HepG2 (cell line): ENCODE data around the gene RARS1. TPM values are rescaled to one million over a fixed set of nuclear protein-coding genes. Genes with fewer than 3 reads are reported as not detected.

ENCODE experiments used
- ADNP ChIP-seq: sonication (generic); formaldehyde crosslinking; IDR thresholded peaks from 2 replicates; pipeline ENCODE4 v1.4.0; 2020; ENCODE audit warnings: missing genetic modification reagents
- ARHGAP35 ChIP-seq: sonication (generic); formaldehyde crosslinking; IDR thresholded peaks from 2 replicates; pipeline ENCODE4 v1.9.0; 2022; ENCODE audit warnings: mild to moderate bottlenecking, inconsistent platforms, moderate library complexity, missing genetic modification reagents, borderline replicate concordance
- ATRX ChIP-seq: sonication (generic); formaldehyde crosslinking; IDR thresholded peaks from 2 replicates; pipeline ENCODE4 v1.4.0; 2020; ENCODE audit warnings: missing genetic modification reagents, borderline replicate concordance
- CBFB ChIP-seq: sonication (generic); formaldehyde crosslinking; IDR thresholded peaks from 2 replicates; pipeline ENCODE4 v1.4.0; 2020; ENCODE audit warnings: missing genetic modification reagents
- FLYWCH1 ChIP-seq: sonication (generic); formaldehyde crosslinking; IDR thresholded peaks from 2 replicates; pipeline ENCODE4 v1.8.1; 2023; ENCODE audit warnings: mild to moderate bottlenecking, missing genetic modification reagents
- FOXC1 ChIP-seq: sonication (generic); formaldehyde crosslinking; IDR thresholded peaks from 2 replicates; pipeline ENCODE4 v1.8.0; 2022; ENCODE audit warnings: mild to moderate bottlenecking, missing genetic modification reagents, borderline replicate concordance
- TMF1 ChIP-seq: sonication (generic); formaldehyde crosslinking; IDR thresholded peaks from 2 replicates; pipeline ENCODE4 v1.8.1; 2022; ENCODE audit warnings: low read depth, missing genetic modification reagents
- TP53 ChIP-seq: sonication (generic); formaldehyde crosslinking; conservative IDR thresholded peaks from 2 replicates; pipeline ENCODE4 v1.4.0; 2020; ENCODE audit warnings: missing genetic modification reagents
- U2AF1 ChIP-seq: fragments of 200-400 bp; formaldehyde crosslinking; optimal IDR thresholded peaks from 2 replicates; pipeline ENCODE3; 2017; ENCODE audit warnings: mild to moderate bottlenecking, low read depth, low read length
- ZFP36L1 ChIP-seq: sonication (generic); formaldehyde crosslinking; IDR thresholded peaks from 2 replicates; pipeline ENCODE4 v1.8.0; 2022; ENCODE audit warnings: mild to moderate bottlenecking, missing genetic modification reagents, moderate library complexity
- ZMAT3 ChIP-seq: sonication (generic); formaldehyde crosslinking; conservative IDR thresholded peaks from 2 replicates; pipeline ENCODE4 v1.7.0; 2021; ENCODE audit warnings: missing genetic modification reagents
- ZNF468 ChIP-seq: sonication (generic); formaldehyde crosslinking; IDR thresholded peaks from 2 replicates; pipeline ENCODE4 v1.8.0; 2022; ENCODE audit warnings: mild to moderate bottlenecking, moderate library complexity, missing genetic modification reagents
- ZNF530 ChIP-seq: sonication (generic); formaldehyde crosslinking; IDR thresholded peaks from 2 replicates; pipeline ENCODE4 v1.5.0; 2020; ENCODE audit warnings: low read depth, mild to moderate bottlenecking, missing genetic modification reagents
- ZNF83 ChIP-seq: sonication (generic); formaldehyde crosslinking; IDR thresholded peaks from 2 replicates; pipeline ENCODE4 v1.4.0; 2020; ENCODE audit warnings: missing genetic modification reagents, mild to moderate bottlenecking, borderline replicate concordance
- polyA plus RNA-seq, 8 experiments: library from polyadenylated mRNA; depleted of rRNA in 3 of 8; stranded (reverse) in 7 of 8; unstranded in 1 of 8; fragments of >200 nt; fragmentation: Illumina TruSeq in 4 of 8; extraction: Trizol in 4 of 8; gene quantifications; 2 replicates each; pipeline versions ENCODE4 v1.2.1 to v1.2.3, GENCODE V29; 2011 to 2016; ENCODE audit warnings: low read depth in 4 of 8, missing spikeins in 1 of 8, mixed read lengths in 1 of 8; ENCODE audit not compliant: insufficient read depth in 1 of 8
- total RNA-seq, 5 experiments: library from RNA; depleted of rRNA; stranded (reverse); fragments of >200 nt; fragmentation: Illumina TruSeq; extraction: Trizol; gene quantifications; 2 replicates each; pipeline ENCODE4 v1.2.3, GENCODE V29; 2016; ENCODE audit warnings: low read depth in 1 of 5
- TF ChIP-seq, protein P1 (sequence below): sonication (generic); formaldehyde crosslinking; IDR thresholded peaks from 2 replicates; pipeline ENCODE4 v1.8.0; 2022; ENCODE audit warnings: mild to moderate bottlenecking, missing genetic modification reagents
- TF ChIP-seq, protein P2 (sequence below): IDR thresholded peaks from 2 replicates; pipeline ENCODE4 v1.6.1; 2016; ENCODE audit warnings: missing genetic modification reagents, missing compliant biosample characterization
- TF ChIP-seq, protein P3 (sequence below): sonication (generic); formaldehyde crosslinking; IDR thresholded peaks from 2 replicates; pipeline ENCODE4 v1.5.0; 2020; ENCODE audit warnings: mild to moderate bottlenecking, missing genetic modification reagents, moderate library complexity
- TF ChIP-seq, protein P4 (sequence below): sonication (generic); formaldehyde crosslinking; IDR thresholded peaks from 2 replicates; pipeline ENCODE4 v1.4.0; 2020; ENCODE audit warnings: missing genetic modification reagents
- TF ChIP-seq, protein P5 (sequence below): sonication (generic); formaldehyde crosslinking; IDR thresholded peaks from 2 replicates; pipeline ENCODE4 v1.5.1; 2020; ENCODE audit warnings: missing genetic modification reagents, mild to moderate bottlenecking, borderline replicate concordance
- TF ChIP-seq, protein P6 (sequence below): sonication (generic); formaldehyde crosslinking; IDR thresholded peaks from 2 replicates; pipeline ENCODE4 v1.4.0; 2020; ENCODE audit warnings: mild to moderate bottlenecking, missing genetic modification reagents

RARS1 gene
- total and polyA plus RNA-seq, 2 of the 13 experiments (the other 11 are each of a cell fraction or from before 2014, with no cell fraction given), result 54.6 to 170 TPM

DNA sequence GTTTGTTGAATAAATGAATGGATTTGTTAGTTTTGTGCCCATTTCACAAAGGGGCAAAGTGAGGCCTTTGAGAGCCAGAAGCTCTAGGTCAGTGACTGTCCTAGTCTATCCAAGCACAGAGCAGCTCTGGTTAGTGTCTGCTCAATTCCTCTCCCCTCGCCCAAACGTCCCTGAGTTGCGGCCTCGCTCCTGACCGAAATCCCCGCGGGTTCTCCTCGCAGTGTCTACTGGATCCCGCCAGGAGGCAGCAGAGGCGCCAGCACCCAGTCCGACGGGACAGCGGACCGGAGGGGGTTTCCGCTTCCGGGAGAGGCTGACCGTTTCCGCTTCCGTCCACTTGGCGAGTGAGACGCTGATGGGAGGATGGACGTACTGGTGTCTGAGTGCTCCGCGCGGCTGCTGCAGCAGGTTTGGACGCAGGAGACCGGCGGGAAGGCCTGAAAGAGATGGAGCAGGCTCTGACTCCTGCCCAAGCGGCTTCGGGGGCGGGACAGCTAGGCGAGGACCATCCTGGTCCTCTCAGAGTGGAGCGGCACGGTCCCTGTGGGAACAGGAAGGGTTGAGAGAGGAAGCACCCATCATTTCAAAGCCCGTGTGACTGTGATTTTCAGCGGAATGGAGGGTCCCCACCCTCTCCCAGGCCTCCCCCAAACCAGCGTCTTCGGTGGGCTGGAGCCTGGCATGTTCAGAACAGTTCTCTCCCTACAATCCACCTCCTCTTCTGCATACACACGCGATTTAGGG lies at the start of gene RARS1 (continued):
- TF ChIP-seq FOXC1 (CRISPR knock-in tag) (peak; percentile 79; the same call in 1 of the 2 replicates), ARHGAP35 (CRISPR knock-in tag) (no peak), ZNF83 (no peak), TP53 (CRISPR knock-in tag) (0 out of 2 replicates have a peak, but pooled peaks have one; percentile 60), U2AF1 (no peak), ZFP36L1 (CRISPR knock-in tag) (no peak), ATRX (CRISPR knock-in tag) (no peak), ZNF530 (CRISPR knock-in tag) (no peak), TMF1 (CRISPR knock-in tag) (no peak), FLYWCH1 (no peak), CBFB (CRISPR knock-in tag) (peak; percentile 91), ADNP (CRISPR knock-in tag) (no peak), ZMAT3 (CRISPR knock-in tag) (peak; percentile 78; the same call in 1 of the 2 replicates), ZNF468 (no peak)
- TF ChIP-seq, protein P1, sequence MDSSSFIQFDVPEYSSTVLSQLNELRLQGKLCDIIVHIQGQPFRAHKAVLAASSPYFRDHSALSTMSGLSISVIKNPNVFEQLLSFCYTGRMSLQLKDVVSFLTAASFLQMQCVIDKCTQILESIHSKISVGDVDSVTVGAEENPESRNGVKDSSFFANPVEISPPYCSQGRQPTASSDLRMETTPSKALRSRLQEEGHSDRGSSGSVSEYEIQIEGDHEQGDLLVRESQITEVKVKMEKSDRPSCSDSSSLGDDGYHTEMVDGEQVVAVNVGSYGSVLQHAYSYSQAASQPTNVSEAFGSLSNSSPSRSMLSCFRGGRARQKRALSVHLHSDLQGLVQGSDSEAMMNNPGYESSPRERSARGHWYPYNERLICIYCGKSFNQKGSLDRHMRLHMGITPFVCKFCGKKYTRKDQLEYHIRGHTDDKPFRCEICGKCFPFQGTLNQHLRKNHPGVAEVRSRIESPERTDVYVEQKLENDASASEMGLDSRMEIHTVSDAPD (CRISPR knock-in tag), result no peak
- TF ChIP-seq, protein P2, sequence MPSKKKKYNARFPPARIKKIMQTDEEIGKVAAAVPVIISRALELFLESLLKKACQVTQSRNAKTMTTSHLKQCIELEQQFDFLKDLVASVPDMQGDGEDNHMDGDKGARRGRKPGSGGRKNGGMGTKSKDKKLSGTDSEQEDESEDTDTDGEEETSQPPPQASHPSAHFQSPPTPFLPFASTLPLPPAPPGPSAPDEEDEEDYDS (CRISPR knock-in tag), result peak; percentile 79; the same call in 1 of the 2 replicates
- TF ChIP-seq, protein P3, sequence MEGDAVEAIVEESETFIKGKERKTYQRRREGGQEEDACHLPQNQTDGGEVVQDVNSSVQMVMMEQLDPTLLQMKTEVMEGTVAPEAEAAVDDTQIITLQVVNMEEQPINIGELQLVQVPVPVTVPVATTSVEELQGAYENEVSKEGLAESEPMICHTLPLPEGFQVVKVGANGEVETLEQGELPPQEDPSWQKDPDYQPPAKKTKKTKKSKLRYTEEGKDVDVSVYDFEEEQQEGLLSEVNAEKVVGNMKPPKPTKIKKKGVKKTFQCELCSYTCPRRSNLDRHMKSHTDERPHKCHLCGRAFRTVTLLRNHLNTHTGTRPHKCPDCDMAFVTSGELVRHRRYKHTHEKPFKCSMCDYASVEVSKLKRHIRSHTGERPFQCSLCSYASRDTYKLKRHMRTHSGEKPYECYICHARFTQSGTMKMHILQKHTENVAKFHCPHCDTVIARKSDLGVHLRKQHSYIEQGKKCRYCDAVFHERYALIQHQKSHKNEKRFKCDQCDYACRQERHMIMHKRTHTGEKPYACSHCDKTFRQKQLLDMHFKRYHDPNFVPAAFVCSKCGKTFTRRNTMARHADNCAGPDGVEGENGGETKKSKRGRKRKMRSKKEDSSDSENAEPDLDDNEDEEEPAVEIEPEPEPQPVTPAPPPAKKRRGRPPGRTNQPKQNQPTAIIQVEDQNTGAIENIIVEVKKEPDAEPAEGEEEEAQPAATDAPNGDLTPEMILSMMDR, result peak; percentile 99
- TF ChIP-seq, protein P4, sequence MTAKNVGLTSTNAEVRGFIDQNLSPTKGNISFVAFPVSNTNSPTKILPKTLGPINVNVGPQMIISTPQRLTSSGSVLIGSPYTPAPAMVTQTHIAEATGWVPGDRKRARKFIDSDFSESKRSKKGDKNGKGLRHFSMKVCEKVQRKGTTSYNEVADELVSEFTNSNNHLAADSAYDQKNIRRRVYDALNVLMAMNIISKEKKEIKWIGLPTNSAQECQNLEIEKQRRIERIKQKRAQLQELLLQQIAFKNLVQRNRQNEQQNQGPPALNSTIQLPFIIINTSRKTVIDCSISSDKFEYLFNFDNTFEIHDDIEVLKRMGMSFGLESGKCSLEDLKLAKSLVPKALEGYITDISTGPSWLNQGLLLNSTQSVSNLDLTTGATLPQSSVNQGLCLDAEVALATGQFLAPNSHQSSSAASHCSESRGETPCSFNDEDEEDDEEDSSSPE (CRISPR knock-in tag), result peak; percentile 47; the same call in 1 of the 2 replicates
- TF ChIP-seq, protein P5, sequence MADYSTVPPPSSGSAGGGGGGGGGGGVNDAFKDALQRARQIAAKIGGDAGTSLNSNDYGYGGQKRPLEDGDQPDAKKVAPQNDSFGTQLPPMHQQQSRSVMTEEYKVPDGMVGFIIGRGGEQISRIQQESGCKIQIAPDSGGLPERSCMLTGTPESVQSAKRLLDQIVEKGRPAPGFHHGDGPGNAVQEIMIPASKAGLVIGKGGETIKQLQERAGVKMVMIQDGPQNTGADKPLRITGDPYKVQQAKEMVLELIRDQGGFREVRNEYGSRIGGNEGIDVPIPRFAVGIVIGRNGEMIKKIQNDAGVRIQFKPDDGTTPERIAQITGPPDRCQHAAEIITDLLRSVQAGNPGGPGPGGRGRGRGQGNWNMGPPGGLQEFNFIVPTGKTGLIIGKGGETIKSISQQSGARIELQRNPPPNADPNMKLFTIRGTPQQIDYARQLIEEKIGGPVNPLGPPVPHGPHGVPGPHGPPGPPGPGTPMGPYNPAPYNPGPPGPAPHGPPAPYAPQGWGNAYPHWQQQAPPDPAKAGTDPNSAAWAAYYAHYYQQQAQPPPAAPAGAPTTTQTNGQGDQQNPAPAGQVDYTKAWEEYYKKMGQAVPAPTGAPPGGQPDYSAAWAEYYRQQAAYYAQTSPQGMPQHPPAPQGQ, result no peak
- TF ChIP-seq, protein P6, sequence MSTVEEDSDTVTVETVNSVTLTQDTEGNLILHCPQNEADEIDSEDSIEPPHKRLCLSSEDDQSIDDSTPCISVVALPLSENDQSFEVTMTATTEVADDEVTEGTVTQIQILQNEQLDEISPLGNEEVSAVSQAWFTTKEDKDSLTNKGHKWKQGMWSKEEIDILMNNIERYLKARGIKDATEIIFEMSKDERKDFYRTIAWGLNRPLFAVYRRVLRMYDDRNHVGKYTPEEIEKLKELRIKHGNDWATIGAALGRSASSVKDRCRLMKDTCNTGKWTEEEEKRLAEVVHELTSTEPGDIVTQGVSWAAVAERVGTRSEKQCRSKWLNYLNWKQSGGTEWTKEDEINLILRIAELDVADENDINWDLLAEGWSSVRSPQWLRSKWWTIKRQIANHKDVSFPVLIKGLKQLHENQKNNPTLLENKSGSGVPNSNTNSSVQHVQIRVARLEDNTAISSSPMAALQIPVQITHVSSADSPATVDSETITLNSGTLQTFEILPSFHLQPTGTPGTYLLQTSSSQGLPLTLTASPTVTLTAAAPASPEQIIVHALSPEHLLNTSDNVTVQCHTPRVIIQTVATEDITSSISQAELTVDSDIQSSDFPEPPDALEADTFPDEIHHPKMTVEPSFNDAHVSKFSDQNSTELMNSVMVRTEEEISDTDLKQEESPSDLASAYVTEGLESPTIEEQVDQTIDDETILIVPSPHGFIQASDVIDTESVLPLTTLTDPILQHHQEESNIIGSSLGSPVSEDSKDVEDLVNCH, result no peak
